ENCODE results near the gene STX16.

Gene STX16

GRCh38 chr20:58618351-58619076 lies 32.6 kb upstream of the STX16 start:
- no peak for DNase-seq (ENCODE audit: low spot score)

- DNase-seq (ENCODE audit: low spot score), result no peak
Observed at GRCh38 chr20:58619077-58619863, 31.8 kb upstream of the STX16 start.

- DNase-seq (ENCODE audit: low spot score), result no peak
Observed at GRCh38 chr20:58619864-58620431, 31.1 kb upstream of the STX16 start.

- DNase-seq (ENCODE audit: low spot score), result no peak
Observed at GRCh38 chr20:58621906-58622548, 29.1 kb upstream of the STX16 start.

GRCh38 chr20:58622671-58623578 lies 28.2 kb upstream of the STX16 start:
- no peak for DNase-seq (ENCODE audit: low spot score)

- DNase-seq (ENCODE audit: low spot score), result no peak
Observed at GRCh38 chr20:58623579-58624473, 27.3 kb upstream of the STX16 start.

GRCh38 chr20:58624687-58625086 lies 26.4 kb upstream of the STX16 start:
- no peak for DNase-seq (ENCODE audit: low spot score)

- no peak for DNase-seq (ENCODE audit: low spot score)
Observed at GRCh38 chr20:58625585-58625984, 25.5 kb upstream of the STX16 start.

GRCh38 chr20:58626051-58626450 lies 25.0 kb upstream of the STX16 start:
- no peak for DNase-seq (ENCODE audit: low spot score)

GRCh38 chr20:58627212-58628072 lies 23.6 kb upstream of the STX16 start:
- DNase-seq (ENCODE audit: low spot score), result peak; percentile 58

GRCh38 chr20:58628491-58629214 lies 22.4 kb upstream of the STX16 start:
- DNase-seq (ENCODE audit: low spot score), result no peak

- DNase-seq (ENCODE audit: low spot score), result no peak
Observed at GRCh38 chr20:58629215-58629580, 21.9 kb upstream of the STX16 start.

GRCh38 chr20:58630063-58630462 lies 21.0 kb upstream of the STX16 start:
- DNase-seq (ENCODE audit: low spot score), result no peak

GRCh38 chr20:58633161-58634053 lies 17.7 kb upstream of the STX16 start:
- no peak for DNase-seq (ENCODE audit: low spot score)

GRCh38 chr20:58634059-58634458 lies 17.0 kb upstream of the STX16 start:
- no peak for DNase-seq (ENCODE audit: low spot score)

- DNase-seq (ENCODE audit: low spot score), result peak; percentile 32
Observed at GRCh38 chr20:58634521-58635278, 16.4 kb upstream of the STX16 start.

- DNase-seq (ENCODE audit: low spot score), result no peak
Observed at GRCh38 chr20:58635279-58635665, 15.8 kb upstream of the STX16 start.

Measured in CD4-positive, alpha-beta T cell treated with Interleukin-6 at 100 ng/mL for 8 hours (primary cell).